Cardiac fibroblast (primary cell): Measurements from ENCODE around the gene FXR2.

Experiments used
- DNase-seq, 2 donors: peaks; one replicate each; pipeline versions ENCODE4 v3.0.0 to v3.0.0-alpha.2; 2010; ENCODE audit warnings: low read depth in 2 of 2
- H3K4me3 ChIP-seq, 2 donors: replicated peaks in 1 of 2; 1 replicate in 1 of 2; 2 replicates in 1 of 2; pipeline ENCODE4 v1.5.1; 2011; ENCODE audit warnings: low read depth in 2 of 2, low read length in 2 of 2, mild to moderate bottlenecking in 2 of 2, moderate library complexity in 1 of 2
- TF ChIP-seq, protein P1 (sequence below): IDR thresholded peaks from one replicate; pipeline ENCODE4 v1.5.1; 2011; ENCODE audit warnings: low read depth, mild to moderate bottlenecking, low read length, inconsistent platforms

The FXR2 gene

DNA sequence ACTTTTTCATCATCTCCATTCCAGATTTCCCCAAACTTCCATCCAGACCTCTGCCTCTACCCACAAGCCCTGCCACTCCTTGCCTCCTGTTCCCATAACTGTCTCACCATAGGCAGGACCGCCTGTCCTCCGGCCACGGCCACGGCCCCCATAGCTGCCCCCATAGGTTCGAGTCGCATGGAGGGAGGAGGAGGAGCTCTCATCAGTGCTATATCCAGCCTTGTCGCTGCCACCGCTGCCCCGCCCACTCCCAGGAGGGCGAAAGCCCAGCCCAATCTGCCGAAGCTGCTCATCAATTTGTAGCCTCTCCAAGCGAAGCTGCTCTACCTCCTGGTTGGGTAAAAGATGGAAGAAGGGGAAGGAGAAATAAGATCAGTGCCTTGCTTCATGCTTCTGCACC is 21.4 kb downstream of the FXR2 start:
- TF ChIP-seq, protein P1, sequence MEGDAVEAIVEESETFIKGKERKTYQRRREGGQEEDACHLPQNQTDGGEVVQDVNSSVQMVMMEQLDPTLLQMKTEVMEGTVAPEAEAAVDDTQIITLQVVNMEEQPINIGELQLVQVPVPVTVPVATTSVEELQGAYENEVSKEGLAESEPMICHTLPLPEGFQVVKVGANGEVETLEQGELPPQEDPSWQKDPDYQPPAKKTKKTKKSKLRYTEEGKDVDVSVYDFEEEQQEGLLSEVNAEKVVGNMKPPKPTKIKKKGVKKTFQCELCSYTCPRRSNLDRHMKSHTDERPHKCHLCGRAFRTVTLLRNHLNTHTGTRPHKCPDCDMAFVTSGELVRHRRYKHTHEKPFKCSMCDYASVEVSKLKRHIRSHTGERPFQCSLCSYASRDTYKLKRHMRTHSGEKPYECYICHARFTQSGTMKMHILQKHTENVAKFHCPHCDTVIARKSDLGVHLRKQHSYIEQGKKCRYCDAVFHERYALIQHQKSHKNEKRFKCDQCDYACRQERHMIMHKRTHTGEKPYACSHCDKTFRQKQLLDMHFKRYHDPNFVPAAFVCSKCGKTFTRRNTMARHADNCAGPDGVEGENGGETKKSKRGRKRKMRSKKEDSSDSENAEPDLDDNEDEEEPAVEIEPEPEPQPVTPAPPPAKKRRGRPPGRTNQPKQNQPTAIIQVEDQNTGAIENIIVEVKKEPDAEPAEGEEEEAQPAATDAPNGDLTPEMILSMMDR, result no peak
- no peak overlapping the region for H3K4me3 ChIP-seq
- no peak for DNase-seq

DNA sequence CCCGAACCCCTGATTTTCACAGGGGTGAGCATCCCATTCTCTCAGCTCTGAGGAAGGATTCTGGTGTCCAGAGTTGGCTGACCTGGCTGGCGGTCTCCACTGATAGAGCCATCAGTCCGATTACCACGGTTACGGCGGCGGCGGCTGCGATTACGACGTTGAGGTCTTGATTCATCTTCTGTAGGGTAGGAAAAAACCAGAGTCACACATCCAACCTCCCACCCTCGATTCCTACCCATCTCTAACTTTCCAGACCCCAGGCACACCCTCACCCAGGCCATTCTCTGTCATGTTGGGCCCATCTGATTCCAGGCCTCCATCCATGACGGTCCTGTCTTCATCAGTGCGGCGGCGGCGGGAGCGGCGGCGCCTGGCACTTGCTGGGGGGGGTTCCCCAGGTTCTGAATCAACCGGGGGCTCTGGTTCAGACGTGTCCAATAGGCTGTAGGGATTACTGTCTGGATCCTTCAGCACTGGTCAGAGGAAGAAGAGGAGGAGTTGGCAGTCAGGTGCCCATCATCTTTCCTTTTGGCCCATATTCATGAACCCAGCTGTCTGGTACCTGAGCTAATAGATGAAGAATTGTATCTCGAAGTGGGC is 22.2 kb downstream of the FXR2 start:
- TF ChIP-seq, protein P1, result no peak
- no peak overlapping the region for H3K4me3 ChIP-seq
- DNase-seq, result no peak

DNA sequence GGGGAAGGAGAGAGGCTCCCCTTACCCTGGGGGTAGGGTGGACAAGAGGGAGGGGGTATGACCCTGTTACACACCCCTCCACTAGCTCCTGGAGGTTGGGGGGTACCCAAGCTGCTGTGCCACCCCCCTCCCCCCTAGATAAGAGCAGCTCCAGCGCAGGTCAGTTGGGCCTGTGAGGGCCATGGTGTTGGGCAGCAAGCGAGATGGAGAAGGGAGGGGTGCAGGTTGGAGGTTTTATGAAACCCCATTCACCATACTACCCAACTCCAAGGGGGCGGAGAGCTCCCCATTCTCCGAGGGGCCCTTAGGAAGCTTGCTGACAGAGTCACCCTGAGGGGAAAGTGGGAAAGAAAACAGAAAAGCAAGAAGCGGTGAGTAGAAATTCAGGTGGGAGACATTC is 23.1 kb downstream of the FXR2 start:
- TF ChIP-seq, protein P1, result no peak
- no peak overlapping the region for H3K4me3 ChIP-seq
- no peak for DNase-seq

DNA sequence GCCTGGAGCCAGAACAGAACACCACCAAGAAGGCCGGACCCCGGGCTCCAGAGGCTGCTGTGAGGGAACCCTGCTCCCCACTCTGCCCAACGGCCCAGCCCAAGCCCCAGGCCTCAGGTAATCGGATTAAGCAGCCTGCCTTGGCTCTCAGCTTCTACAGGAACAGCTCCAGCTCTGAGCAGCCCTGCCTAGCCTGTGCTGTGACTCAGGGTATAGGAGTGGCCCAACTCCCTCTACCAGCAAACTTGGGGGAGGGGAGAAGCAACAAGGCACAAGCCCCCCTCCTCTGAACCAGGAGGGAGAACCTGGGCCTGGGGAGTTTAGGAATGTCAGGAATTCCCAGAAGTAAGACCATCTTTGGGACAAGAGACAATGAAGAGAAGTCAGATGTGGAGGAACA is 24.0 kb downstream of the FXR2 start:
- TF ChIP-seq, protein P1, result no peak
- no peak overlapping the region for H3K4me3 ChIP-seq
- DNase-seq, result peak in 1 of 2 donors; percentile 66

DNA sequence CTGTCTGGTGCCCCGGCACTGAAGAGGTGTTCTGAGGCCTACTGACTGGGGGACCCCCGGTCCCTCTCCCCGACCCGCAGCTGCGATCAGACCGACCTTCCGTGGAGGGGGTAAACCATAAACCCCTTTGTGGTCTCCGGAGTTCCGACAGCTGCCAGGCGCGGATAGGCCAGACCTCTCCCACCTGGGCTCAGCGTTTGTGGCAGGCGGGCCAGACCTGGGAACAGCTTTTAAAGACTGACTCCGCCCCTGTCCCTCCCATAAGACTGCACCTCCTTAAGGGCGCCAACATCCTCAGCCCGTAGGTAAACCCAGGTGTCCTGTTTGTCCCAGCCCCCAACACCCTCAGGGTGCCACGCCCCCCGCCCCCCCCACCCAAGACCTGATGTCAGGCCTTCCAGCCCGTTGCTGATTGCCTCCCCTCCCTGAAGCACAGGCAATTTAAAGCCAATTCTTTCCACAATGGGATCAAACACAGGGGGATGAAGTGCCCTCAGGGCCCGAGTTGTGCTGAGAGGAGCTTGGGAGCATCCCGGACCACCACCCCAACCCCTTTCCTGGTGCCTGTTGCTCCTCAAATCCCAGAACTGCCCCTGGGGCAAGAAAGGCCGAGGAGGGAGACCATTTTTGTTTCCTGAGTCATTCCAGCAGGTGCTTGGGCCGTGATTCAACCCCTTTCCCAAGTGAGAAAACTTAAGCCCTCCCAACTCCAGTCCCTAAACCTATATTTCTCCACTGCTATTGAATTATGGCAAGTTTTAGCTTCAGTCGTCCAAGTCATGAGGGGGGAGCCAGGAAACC is 24.6 kb downstream of the FXR2 start, which contains the start of gene SOX15:
Gene SOX15, minus strand, starts transcription at position 204 of the 801 bp plus-strand sequence. CDS start 418 bp downstream, outside the sequence.
- H3K4me3 ChIP-seq, result no peak within 1 kb of the TSS
- peak in 1 of 2 donors; percentile 66 for DNase-seq
- TF ChIP-seq, protein P1, result no peak

DNA sequence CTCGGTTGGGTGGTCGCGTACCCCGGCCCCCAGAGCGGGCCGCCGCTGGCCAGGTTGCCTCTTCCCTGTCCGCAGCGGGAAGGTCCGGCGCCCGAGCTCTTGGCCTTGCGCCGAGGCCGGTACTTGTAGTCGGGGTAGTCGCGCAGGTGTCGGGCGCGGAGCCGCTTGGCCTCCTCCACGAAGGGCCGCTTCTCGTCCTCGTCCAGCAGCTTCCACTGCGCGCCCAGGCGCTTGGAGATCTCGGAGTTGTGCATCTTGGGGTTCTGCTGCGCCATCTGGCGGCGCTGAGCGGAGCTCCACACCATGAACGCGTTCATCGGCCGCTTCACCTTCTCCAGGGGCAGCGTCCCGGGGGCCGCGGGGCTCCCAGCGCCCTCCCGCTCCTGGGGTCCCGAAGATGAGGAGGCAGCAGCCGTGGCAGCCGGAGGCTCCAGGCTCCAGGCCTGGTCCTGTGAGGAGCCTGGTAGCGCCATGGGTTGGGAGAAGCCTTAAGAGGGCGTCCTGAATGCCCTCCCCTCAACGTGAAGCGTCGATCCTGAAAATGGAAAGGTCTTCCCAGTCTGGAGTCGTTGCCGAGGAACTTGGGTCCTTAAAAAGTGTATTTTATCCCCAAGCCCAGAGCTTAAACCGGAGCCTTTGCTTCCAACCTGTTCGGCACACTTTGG is 25.4 kb downstream of the FXR2 start:
- no peak overlapping the region for H3K4me3 ChIP-seq
- TF ChIP-seq, protein P1, result peak; percentile 88
- peak; percentile 89 for DNase-seq
